ENCODE measurements around the gene ALDH1B1. TPM values are rescaled to one million over a fixed set of nuclear protein-coding genes. Genes with fewer than 3 reads are reported as not detected.

Gene ALDH1B1
- total RNA-seq, 2 experiments from 2014 or later: 31.8 to 35.0 TPM

GRCh38 chr9:38413283-38413682, 20.8 kb downstream of the ALDH1B1 start:
- no peaks in the 10 kb centered on the region for H3K4me1 Mint-ChIP-seq
- H3K36me3 Mint-ChIP-seq: no peaks in the 10 kb centered on the region
- no peak overlapping the region for H3K4me3 Mint-ChIP-seq
- H3K27ac Mint-ChIP-seq: no peak overlapping the region
- peaks cover 3% of the 10 kb centered on the region for H3K27me3 Mint-ChIP-seq
- H3K9me3 Mint-ChIP-seq: no peaks in the 10 kb centered on the region
- DNase-seq: no peak

GRCh38 chr9:38414040-38414723, 21.7 kb downstream of the ALDH1B1 start:
- Mint-ChIP-seq H3K36me3 (no peaks in the 10 kb centered on the region), H3K9me3 (no peaks in the 10 kb centered on the region)

GRCh38 chr9:38415856-38416255, 23.4 kb downstream of the ALDH1B1 start:
- DNase-seq: no peak
- Mint-ChIP-seq H3K27me3 (peaks cover 7% of the 10 kb centered on the region), H3K4me1 (no peaks in the 10 kb centered on the region), H3K9me3 (no peaks in the 10 kb centered on the region), H3K4me3 (no peak overlapping the region), H3K36me3 (no peaks in the 10 kb centered on the region), H3K27ac (no peak overlapping the region)

More at GRCh38 chr9:38414040-38414723, 21.7 kb downstream of the ALDH1B1 start:
- Mint-ChIP-seq H3K27me3 (peaks cover 3% of the 10 kb centered on the region), H3K27ac (no peak overlapping the region), H3K4me1 (no peaks in the 10 kb centered on the region), H3K4me3 (no peak overlapping the region)
- DNase-seq: no peak

GRCh38 chr9:38416461-38416860, 24.0 kb downstream of the ALDH1B1 start:
- H3K36me3 Mint-ChIP-seq: no peaks in the 10 kb centered on the region
- peaks cover 13% of the 10 kb centered on the region for H3K27me3 Mint-ChIP-seq
- no peak for DNase-seq
- H3K9me3 Mint-ChIP-seq: no peaks in the 10 kb centered on the region
- H3K4me3 Mint-ChIP-seq: no peak overlapping the region
- H3K27ac Mint-ChIP-seq: no peak overlapping the region
- H3K4me1 Mint-ChIP-seq: no peaks in the 10 kb centered on the region

GRCh38 chr9:38417003-38417945, 24.8 kb downstream of the ALDH1B1 start:
- Mint-ChIP-seq H3K36me3 (no peaks in the 10 kb centered on the region), H3K27ac (no peak overlapping the region), H3K4me1 (no peaks in the 10 kb centered on the region), H3K27me3 (peaks cover 21% of the 10 kb centered on the region), H3K9me3 (no peaks in the 10 kb centered on the region), H3K4me3 (no peak overlapping the region)
- DNase-seq: peak; percentile 33

GRCh38 chr9:38418366-38418765, 25.9 kb downstream of the ALDH1B1 start:
- H3K27ac Mint-ChIP-seq: no peak overlapping the region
- no peaks in the 10 kb centered on the region for H3K36me3 Mint-ChIP-seq
- H3K9me3 Mint-ChIP-seq: no peaks in the 10 kb centered on the region
- peaks cover under 1% of the 10 kb centered on the region for H3K4me1 Mint-ChIP-seq
- H3K4me3 Mint-ChIP-seq: no peak overlapping the region
- DNase-seq: no peak
- H3K27me3 Mint-ChIP-seq: peaks cover 28% of the 10 kb centered on the region

GRCh38 chr9:38419181-38419580, 26.7 kb downstream of the ALDH1B1 start:
- no peaks in the 10 kb centered on the region for H3K9me3 Mint-ChIP-seq
- no peak overlapping the region for H3K27ac Mint-ChIP-seq
- peaks cover 31% of the 10 kb centered on the region for H3K27me3 Mint-ChIP-seq
- peaks cover 3% of the 10 kb centered on the region for H3K4me1 Mint-ChIP-seq
- H3K36me3 Mint-ChIP-seq: no peaks in the 10 kb centered on the region
- no peak for DNase-seq
- H3K4me3 Mint-ChIP-seq: no peak overlapping the region

GRCh38 chr9:38421498-38422211, 29.2 kb downstream of the ALDH1B1 start:
- Mint-ChIP-seq H3K27me3 (peaks cover 48% of the 10 kb centered on the region), H3K9me3 (no peaks in the 10 kb centered on the region), H3K36me3 (no peaks in the 10 kb centered on the region), H3K4me3 (no peak overlapping the region), H3K4me1 (peaks cover 3% of the 10 kb centered on the region), H3K27ac (no peak overlapping the region)
- DNase-seq: no peak

- no peak overlapping the region for H3K27ac Mint-ChIP-seq
- no peaks in the 10 kb centered on the region for H3K9me3 Mint-ChIP-seq
- no peak overlapping the region for H3K4me3 Mint-ChIP-seq
- no peak for DNase-seq
- H3K36me3 Mint-ChIP-seq: no peaks in the 10 kb centered on the region
- H3K27me3 Mint-ChIP-seq: peaks cover 50% of the 10 kb centered on the region
- peaks cover 3% of the 10 kb centered on the region for H3K4me1 Mint-ChIP-seq
Observed at GRCh38 chr9:38422555-38423260, 30.2 kb downstream of the ALDH1B1 start.

GRCh38 chr9:38423273-38423972, 30.9 kb downstream of the ALDH1B1 start:
- Mint-ChIP-seq H3K36me3 (no peaks in the 10 kb centered on the region), H3K27me3 (peaks cover 50% of the 10 kb centered on the region), H3K4me3 (no peak overlapping the region), H3K9me3 (no peaks in the 10 kb centered on the region), H3K27ac (no peak overlapping the region), H3K4me1 (peaks cover 3% of the 10 kb centered on the region)
- no peak for DNase-seq

- Mint-ChIP-seq H3K4me1 (peaks cover 3% of the 10 kb centered on the region), H3K4me3 (peak within 1 kb of the TSS; percentile 42), H3K36me3 (no peaks in the 10 kb centered on the region), H3K9me3 (no peaks in the 10 kb centered on the region), H3K27ac (no peak within 1 kb of the TSS), H3K27me3 (peaks cover 50% of the 10 kb centered on the region)
- peak; percentile 25 for DNase-seq
Observed at GRCh38 chr9:38423973-38424843, 31.7 kb downstream of the ALDH1B1 start, which contains the start of gene IGFBPL1. TSS of gene IGFBPL1 (minus strand) at chr9:38424454. CDS start at chr9:38424424, 30 bp downstream.

GRCh38 chr9:38424918-38425317, 32.4 kb downstream of the ALDH1B1 start:
- H3K9me3 Mint-ChIP-seq: no peaks in the 10 kb centered on the region
- peaks cover 3% of the 10 kb centered on the region for H3K4me1 Mint-ChIP-seq
- H3K4me3 Mint-ChIP-seq: no peak overlapping the region
- H3K36me3 Mint-ChIP-seq: no peaks in the 10 kb centered on the region
- H3K27me3 Mint-ChIP-seq: peaks cover 50% of the 10 kb centered on the region
- DNase-seq: no peak
- H3K27ac Mint-ChIP-seq: no peak overlapping the region

- no peak overlapping the region for H3K4me3 Mint-ChIP-seq
- H3K27me3 Mint-ChIP-seq: peaks cover 25% of the 10 kb centered on the region
- no peak overlapping the region for H3K27ac Mint-ChIP-seq
- DNase-seq: no peak
- H3K9me3 Mint-ChIP-seq: no peaks in the 10 kb centered on the region
- peaks cover 5% of the 10 kb centered on the region for H3K4me1 Mint-ChIP-seq
- no peaks in the 10 kb centered on the region for H3K36me3 Mint-ChIP-seq
Observed at GRCh38 chr9:38428062-38428461, 35.6 kb downstream of the ALDH1B1 start.
